ENCODE measurements around the gene SREBF1. TPM values are rescaled to one million over a fixed set of nuclear protein-coding genes. Genes with fewer than 3 reads are reported as not detected.

The SREBF1 gene
- total RNA-seq, 1 experiment from 2014 or later = 230 TPM

DNA sequence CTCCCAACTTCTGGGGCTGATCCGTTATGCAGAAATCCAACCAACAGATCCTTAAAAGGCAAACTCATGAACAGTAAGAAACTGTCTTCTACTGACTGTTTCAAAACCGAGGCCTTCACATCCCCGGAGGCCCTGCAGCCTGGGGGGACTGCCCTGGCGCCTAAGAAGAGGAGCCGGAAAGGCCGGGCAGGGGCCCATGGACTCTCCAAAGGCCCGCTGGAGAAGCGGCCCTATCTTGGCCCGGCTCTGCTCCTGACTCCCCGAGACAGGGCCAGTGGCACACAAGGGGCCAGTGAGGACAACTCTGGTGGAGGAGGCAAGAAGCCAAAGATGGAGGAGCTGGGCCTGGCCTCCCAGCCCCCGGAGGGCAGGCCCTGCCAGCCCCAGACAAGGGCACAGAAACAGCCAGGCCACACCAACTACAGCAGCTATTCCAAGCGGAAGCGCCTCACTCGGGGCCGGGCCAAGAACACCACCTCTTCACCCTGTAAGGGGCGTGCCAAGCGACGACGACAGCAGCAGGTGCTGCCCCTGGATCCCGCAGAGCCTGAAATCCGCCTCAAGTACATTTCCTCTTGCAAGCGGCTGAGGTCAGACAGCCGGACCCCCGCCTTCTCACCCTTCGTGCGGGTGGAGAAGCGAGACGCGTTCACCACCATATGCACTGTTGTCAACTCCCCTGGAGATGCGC is 39.5 kb downstream of the SREBF1 start:
- in situ Hi-C loops (cut with HindIII; ENCODE audit: low pct_unique_long_range_greater_than_20kb, low sequenced_read_pairs) (no loop called here), intact Hi-C loops (cut with micrococcal nuclease; ENCODE audit: unreplicated experiment) (no loop called here)
- Histone ChIP-seq H3K4me3 (ENCODE audit: low read depth in 2 of 2, low read length in 2 of 2) (no peak overlapping the region), H3K27me3 (ENCODE audit: control insufficient read depth, insufficient read depth, low read length) (no peaks in the 10 kb centered on the region), H3K4me1 (ENCODE audit: control insufficient read depth, insufficient read depth, low read length) (no peaks in the 10 kb centered on the region; the same call in 1 of the 2 replicates), H3K9me3 (ENCODE audit: control insufficient read depth, insufficient read depth, low read depth, low read length) (no peaks in the 10 kb centered on the region), H3K27ac (ENCODE audit: low read length) (no peak overlapping the region), H3K36me3 (ENCODE audit: control insufficient read depth, insufficient read depth, low read length) (no peaks in the 10 kb centered on the region)
- BruUV-seq (replicated peaks) = TSS peak; percentile 64
- ChIA-PET CTCF (no interaction called here), POLR2A (no interaction called here)
- TF ChIP-seq, protein P1, sequence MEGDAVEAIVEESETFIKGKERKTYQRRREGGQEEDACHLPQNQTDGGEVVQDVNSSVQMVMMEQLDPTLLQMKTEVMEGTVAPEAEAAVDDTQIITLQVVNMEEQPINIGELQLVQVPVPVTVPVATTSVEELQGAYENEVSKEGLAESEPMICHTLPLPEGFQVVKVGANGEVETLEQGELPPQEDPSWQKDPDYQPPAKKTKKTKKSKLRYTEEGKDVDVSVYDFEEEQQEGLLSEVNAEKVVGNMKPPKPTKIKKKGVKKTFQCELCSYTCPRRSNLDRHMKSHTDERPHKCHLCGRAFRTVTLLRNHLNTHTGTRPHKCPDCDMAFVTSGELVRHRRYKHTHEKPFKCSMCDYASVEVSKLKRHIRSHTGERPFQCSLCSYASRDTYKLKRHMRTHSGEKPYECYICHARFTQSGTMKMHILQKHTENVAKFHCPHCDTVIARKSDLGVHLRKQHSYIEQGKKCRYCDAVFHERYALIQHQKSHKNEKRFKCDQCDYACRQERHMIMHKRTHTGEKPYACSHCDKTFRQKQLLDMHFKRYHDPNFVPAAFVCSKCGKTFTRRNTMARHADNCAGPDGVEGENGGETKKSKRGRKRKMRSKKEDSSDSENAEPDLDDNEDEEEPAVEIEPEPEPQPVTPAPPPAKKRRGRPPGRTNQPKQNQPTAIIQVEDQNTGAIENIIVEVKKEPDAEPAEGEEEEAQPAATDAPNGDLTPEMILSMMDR (IDR thresholded peaks at IDR 0.05) = no peak
- TF ChIP-seq, protein P2, sequence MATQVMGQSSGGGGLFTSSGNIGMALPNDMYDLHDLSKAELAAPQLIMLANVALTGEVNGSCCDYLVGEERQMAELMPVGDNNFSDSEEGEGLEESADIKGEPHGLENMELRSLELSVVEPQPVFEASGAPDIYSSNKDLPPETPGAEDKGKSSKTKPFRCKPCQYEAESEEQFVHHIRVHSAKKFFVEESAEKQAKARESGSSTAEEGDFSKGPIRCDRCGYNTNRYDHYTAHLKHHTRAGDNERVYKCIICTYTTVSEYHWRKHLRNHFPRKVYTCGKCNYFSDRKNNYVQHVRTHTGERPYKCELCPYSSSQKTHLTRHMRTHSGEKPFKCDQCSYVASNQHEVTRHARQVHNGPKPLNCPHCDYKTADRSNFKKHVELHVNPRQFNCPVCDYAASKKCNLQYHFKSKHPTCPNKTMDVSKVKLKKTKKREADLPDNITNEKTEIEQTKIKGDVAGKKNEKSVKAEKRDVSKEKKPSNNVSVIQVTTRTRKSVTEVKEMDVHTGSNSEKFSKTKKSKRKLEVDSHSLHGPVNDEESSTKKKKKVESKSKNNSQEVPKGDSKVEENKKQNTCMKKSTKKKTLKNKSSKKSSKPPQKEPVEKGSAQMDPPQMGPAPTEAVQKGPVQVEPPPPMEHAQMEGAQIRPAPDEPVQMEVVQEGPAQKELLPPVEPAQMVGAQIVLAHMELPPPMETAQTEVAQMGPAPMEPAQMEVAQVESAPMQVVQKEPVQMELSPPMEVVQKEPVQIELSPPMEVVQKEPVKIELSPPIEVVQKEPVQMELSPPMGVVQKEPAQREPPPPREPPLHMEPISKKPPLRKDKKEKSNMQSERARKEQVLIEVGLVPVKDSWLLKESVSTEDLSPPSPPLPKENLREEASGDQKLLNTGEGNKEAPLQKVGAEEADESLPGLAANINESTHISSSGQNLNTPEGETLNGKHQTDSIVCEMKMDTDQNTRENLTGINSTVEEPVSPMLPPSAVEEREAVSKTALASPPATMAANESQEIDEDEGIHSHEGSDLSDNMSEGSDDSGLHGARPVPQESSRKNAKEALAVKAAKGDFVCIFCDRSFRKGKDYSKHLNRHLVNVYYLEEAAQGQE (IDR thresholded peaks at IDR 0.05; ENCODE audit: insufficient read depth in 1 of 2, low read depth in 2 of 2, low read length in 1 of 2) = no peak
- TF ChIP-seq SIN3A (IDR thresholded peaks at IDR 0.05; ENCODE audit: borderline replicate concordance, insufficient read depth, low read depth, low read length) = no peak
- DNase-seq (ENCODE audit: low read depth, low spot score) = no peak
- no peak for ATAC-seq

DNA sequence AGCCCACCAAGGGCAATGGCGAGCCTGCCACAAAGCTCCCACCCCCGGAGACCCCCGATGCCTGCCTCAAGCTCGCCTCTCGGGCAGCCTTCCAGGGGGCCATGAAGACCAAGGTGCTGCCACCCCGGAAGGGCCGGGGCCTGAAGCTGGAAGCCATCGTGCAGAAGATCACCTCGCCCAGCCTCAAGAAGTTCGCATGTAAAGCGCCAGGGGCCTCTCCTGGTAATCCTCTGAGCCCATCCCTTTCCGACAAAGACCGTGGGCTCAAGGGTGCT is 40.1 kb downstream of the SREBF1 start:
- DNase-seq (ENCODE audit: low read depth, low spot score) = no peak
- Histone ChIP-seq H3K9me3 (ENCODE audit: control insufficient read depth, insufficient read depth, low read depth, low read length) (no peaks in the 10 kb centered on the region), H3K4me3 (ENCODE audit: low read depth in 2 of 2, low read length in 2 of 2) (no peak overlapping the region), H3K4me1 (ENCODE audit: control insufficient read depth, insufficient read depth, low read length) (peaks cover 1% of the 10 kb centered on the region; the same call in 1 of the 2 replicates), H3K36me3 (ENCODE audit: control insufficient read depth, insufficient read depth, low read length) (no peaks in the 10 kb centered on the region), H3K27me3 (ENCODE audit: control insufficient read depth, insufficient read depth, low read length) (no peaks in the 10 kb centered on the region), H3K27ac (ENCODE audit: low read length) (no peak overlapping the region)
- BruUV-seq (replicated peaks) = no TSS peak
- intact Hi-C loops (cut with micrococcal nuclease; ENCODE audit: unreplicated experiment) = no loop called here
- in situ Hi-C loops (cut with HindIII; ENCODE audit: low pct_unique_long_range_greater_than_20kb, low sequenced_read_pairs) = no loop called here
- ATAC-seq = no peak
- ChIA-PET POLR2A (no interaction called here), CTCF (no interaction called here)
- TF ChIP-seq, protein P2 (IDR thresholded peaks at IDR 0.05; ENCODE audit: insufficient read depth in 1 of 2, low read depth in 2 of 2, low read length in 1 of 2) = no peak
- no peak for TF ChIP-seq SIN3A (IDR thresholded peaks at IDR 0.05; ENCODE audit: borderline replicate concordance, insufficient read depth, low read depth, low read length)
- TF ChIP-seq TCF7L2 (IDR thresholded peaks at IDR 0.05; ENCODE audit: low read depth, low read length) = no peak
- TF ChIP-seq, protein P1 (IDR thresholded peaks at IDR 0.05) = no peak
- TF ChIP-seq POLR2AphosphoS5 (IDR thresholded peaks at IDR 0.05; ENCODE audit: low read depth, low read length) = no peak
